Osteocyte (in vitro differentiated cells): ENCODE data around the gene SVEP1. TPM values are rescaled to one million over a fixed set of nuclear protein-coding genes. Genes with fewer than 3 reads are reported as not detected.
"Not testable (repeated sequence)": the region's sequence is repeated elsewhere in the genome, so short reads cannot be mapped to it uniquely, and the experiment has no call there.

Experiments
- DNase-seq: peaks from one replicate; pipeline ENCODE4 v3.0.0; 2021; ENCODE audit warnings: mixed read lengths; ENCODE audit not compliant: unreplicated experiment; ENCODE audit errors: extremely low spot score
- H3K27ac Mint-ChIP-seq: one replicate; pipeline ENCODE4 v1.8.0; 2021; ENCODE audit warnings: mild to moderate bottlenecking, mixed read lengths; ENCODE audit not compliant: unreplicated experiment
- H3K27me3 Mint-ChIP-seq: one replicate; pipeline ENCODE4 v1.8.0; 2021; ENCODE audit warnings: mixed read lengths; ENCODE audit not compliant: unreplicated experiment
- H3K36me3 Mint-ChIP-seq: one replicate; pipeline ENCODE4 v1.8.0; 2021; ENCODE audit warnings: mixed read lengths; ENCODE audit not compliant: unreplicated experiment
- H3K4me1 Mint-ChIP-seq: one replicate; pipeline ENCODE4 v1.8.0; 2021; ENCODE audit warnings: mixed read lengths; ENCODE audit not compliant: unreplicated experiment
- H3K4me3 Mint-ChIP-seq: one replicate; pipeline ENCODE4 v1.8.0; 2021; ENCODE audit warnings: mild to moderate bottlenecking, moderate library complexity, mixed read lengths; ENCODE audit not compliant: unreplicated experiment
- H3K9me3 Mint-ChIP-seq: one replicate; pipeline ENCODE4 v1.8.0; 2021; ENCODE audit warnings: mixed read lengths; ENCODE audit not compliant: unreplicated experiment
- total RNA-seq: library from RNA; stranded (reverse); gene quantifications from 2 replicates; pipeline ENCODE4 v1.2.1, GENCODE V29; 2021
- TF ChIP-seq, protein P1 (sequence below): fragments of 200-600 bp; sonication (generic); IDR thresholded peaks from 2 replicates; pipeline ENCODE4 v1.5.0; 2021; ENCODE audit warnings: antibody characterized with exemption, mild to moderate bottlenecking, moderate library complexity

SVEP1 gene
- total RNA-seq, 1 donor from 2014 or later: 3.1 TPM

DNA sequence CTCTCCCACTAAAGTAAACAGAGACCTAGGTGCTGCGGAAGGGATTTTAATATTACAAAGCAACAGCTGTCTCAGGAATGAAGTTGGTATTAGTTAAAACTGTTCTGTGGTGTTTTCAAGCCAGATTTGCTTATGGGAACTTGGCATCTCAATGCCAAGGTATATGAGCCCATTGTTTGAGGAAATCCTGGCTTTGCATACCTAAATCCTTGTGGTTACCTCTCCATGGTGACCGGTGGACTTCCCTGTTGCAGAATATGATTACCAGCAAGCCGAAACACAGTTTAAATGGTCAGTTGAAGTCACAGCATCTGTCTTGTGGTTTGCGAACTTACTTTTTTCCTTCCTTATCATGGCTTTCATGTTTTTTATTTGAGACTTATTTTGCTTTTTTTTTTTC lies 179.6 kb downstream of the SVEP1 start:
- Mint-ChIP-seq H3K36me3 (no peaks in the 10 kb centered on the region), H3K27ac (no peak overlapping the region), H3K4me1 (no peaks in the 10 kb centered on the region), H3K27me3 (peaks cover 5% of the 10 kb centered on the region), H3K4me3 (no peak overlapping the region), H3K9me3 (no peaks in the 10 kb centered on the region)
- DNase-seq: no peak
- TF ChIP-seq, protein P1, sequence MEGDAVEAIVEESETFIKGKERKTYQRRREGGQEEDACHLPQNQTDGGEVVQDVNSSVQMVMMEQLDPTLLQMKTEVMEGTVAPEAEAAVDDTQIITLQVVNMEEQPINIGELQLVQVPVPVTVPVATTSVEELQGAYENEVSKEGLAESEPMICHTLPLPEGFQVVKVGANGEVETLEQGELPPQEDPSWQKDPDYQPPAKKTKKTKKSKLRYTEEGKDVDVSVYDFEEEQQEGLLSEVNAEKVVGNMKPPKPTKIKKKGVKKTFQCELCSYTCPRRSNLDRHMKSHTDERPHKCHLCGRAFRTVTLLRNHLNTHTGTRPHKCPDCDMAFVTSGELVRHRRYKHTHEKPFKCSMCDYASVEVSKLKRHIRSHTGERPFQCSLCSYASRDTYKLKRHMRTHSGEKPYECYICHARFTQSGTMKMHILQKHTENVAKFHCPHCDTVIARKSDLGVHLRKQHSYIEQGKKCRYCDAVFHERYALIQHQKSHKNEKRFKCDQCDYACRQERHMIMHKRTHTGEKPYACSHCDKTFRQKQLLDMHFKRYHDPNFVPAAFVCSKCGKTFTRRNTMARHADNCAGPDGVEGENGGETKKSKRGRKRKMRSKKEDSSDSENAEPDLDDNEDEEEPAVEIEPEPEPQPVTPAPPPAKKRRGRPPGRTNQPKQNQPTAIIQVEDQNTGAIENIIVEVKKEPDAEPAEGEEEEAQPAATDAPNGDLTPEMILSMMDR: no peak

DNA sequence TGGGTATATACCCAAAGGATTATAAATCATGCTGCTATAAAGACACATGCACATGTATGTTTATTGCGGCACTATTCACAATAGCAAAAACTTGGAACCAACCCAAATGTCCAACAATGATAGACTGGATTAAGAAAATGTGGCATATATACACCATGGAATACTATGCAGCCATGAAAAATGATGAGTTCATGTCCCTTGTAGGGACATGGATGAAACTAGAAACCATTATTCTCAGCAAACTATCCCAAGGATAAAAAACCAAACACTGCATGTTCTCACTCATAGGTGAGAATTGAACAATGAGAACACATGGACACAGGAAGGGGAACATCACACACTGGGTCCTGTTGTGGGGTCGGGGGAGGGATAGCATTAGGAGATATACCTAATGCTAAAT lies 180.5 kb downstream of the SVEP1 start:
- H3K9me3 Mint-ChIP-seq, DNase-seq: not testable (repeated sequence)

DNA sequence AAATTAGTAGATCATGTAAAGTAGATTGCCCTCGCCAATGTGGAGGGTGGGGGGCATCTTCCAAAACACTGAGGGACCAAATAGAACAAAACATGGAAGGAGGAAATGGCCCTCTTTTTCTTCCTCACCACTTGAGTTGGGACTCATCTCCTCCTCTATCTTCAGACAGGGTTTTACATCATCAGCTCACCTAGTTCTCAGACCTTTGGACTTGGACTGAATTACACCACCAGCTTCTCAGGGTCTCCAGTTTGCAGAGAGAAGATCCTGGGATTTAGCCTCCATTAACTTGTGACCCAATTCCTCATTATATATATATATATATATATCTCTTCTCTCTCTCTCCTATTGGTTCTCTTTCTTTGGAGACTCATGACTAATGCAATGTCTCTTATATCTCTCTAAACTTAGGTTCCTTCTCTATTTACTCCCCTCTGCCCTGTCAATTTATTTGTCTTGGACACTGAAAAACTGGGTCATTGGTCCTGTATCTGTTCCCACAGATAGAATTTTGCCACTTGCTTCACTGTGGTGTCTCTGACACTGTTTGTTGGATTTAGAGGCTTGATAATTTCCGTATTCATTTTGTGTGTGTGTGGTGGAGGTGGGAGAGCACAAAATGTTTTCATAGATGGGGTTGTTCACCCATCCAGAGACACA lies 187.6 kb downstream of the SVEP1 start:
- Mint-ChIP-seq H3K27me3 (no peaks in the 10 kb centered on the region), H3K4me1 (no peaks in the 10 kb centered on the region), H3K4me3 (no peak overlapping the region), H3K9me3 (peaks cover 4% of the 10 kb centered on the region), H3K36me3 (peaks cover 2% of the 10 kb centered on the region), H3K27ac (no peak overlapping the region)
- no peak for DNase-seq
- TF ChIP-seq, protein P1: no peak

More for the DNA sequence above, 180.5 kb downstream of the SVEP1 start:
- not testable (repeated sequence) for H3K27ac Mint-ChIP-seq, H3K27me3 Mint-ChIP-seq, H3K4me3 Mint-ChIP-seq, H3K4me1 Mint-ChIP-seq, H3K36me3 Mint-ChIP-seq

GRCh38 chr9:110389148-110389750 lies 190.3 kb downstream of the SVEP1 start:
- TF ChIP-seq, protein P1: no peak
- H3K27ac Mint-ChIP-seq: no peak overlapping the region

GRCh38 chr9:110383491-110383890 lies 196.1 kb downstream of the SVEP1 start:
- Mint-ChIP-seq H3K9me3 (peaks cover 6% of the 10 kb centered on the region), H3K36me3 (peaks cover 3% of the 10 kb centered on the region), H3K4me1 (no peaks in the 10 kb centered on the region), H3K4me3 (no peak overlapping the region), H3K27ac (no peak overlapping the region), H3K27me3 (peaks cover 39% of the 10 kb centered on the region)
- TF ChIP-seq, protein P1: no peak
- DNase-seq: no peak

More at GRCh38 chr9:110389148-110389750, 190.3 kb downstream of the SVEP1 start:
- Mint-ChIP-seq H3K4me3 (no peak overlapping the region), H3K27me3 (no peaks in the 10 kb centered on the region), H3K9me3 (no peaks in the 10 kb centered on the region), H3K4me1 (no peaks in the 10 kb centered on the region), H3K36me3 (no peaks in the 10 kb centered on the region)
- DNase-seq: no peak
